ENCODE data around the gene LIN54.

DNA sequence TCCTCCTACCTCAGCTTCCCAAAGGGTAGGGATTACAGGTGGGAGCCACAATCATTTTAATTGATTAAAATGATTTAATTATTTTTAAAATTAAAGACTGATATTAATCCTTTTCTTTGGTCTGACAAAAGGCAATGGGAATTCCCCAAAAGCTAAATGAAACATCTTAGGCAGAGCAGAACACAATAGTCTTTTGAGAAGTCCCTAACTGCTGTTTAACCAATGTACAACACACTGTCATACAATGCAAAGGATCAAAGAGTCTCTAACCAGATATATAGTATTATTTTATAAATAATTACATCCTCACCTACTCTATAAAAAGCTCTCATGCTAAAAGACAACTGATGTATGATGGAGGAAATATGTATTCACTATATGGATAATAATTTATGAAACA lies 63.1 kb downstream of the LIN54 start:
- TF ChIP-seq, protein P1, sequence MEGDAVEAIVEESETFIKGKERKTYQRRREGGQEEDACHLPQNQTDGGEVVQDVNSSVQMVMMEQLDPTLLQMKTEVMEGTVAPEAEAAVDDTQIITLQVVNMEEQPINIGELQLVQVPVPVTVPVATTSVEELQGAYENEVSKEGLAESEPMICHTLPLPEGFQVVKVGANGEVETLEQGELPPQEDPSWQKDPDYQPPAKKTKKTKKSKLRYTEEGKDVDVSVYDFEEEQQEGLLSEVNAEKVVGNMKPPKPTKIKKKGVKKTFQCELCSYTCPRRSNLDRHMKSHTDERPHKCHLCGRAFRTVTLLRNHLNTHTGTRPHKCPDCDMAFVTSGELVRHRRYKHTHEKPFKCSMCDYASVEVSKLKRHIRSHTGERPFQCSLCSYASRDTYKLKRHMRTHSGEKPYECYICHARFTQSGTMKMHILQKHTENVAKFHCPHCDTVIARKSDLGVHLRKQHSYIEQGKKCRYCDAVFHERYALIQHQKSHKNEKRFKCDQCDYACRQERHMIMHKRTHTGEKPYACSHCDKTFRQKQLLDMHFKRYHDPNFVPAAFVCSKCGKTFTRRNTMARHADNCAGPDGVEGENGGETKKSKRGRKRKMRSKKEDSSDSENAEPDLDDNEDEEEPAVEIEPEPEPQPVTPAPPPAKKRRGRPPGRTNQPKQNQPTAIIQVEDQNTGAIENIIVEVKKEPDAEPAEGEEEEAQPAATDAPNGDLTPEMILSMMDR (IDR thresholded peaks at IDR 0.05; ENCODE audit: low read depth, low read length, missing input control): no peak
- no peak for TF ChIP-seq YY1 (IDR thresholded peaks at IDR 0.05)
- no peak for TF ChIP-seq GABPA (IDR thresholded peaks at IDR 0.05 in 1 of 2, conservative IDR thresholded peaks at IDR 0.05 in 1 of 2)
- TF ChIP-seq, protein P2, sequence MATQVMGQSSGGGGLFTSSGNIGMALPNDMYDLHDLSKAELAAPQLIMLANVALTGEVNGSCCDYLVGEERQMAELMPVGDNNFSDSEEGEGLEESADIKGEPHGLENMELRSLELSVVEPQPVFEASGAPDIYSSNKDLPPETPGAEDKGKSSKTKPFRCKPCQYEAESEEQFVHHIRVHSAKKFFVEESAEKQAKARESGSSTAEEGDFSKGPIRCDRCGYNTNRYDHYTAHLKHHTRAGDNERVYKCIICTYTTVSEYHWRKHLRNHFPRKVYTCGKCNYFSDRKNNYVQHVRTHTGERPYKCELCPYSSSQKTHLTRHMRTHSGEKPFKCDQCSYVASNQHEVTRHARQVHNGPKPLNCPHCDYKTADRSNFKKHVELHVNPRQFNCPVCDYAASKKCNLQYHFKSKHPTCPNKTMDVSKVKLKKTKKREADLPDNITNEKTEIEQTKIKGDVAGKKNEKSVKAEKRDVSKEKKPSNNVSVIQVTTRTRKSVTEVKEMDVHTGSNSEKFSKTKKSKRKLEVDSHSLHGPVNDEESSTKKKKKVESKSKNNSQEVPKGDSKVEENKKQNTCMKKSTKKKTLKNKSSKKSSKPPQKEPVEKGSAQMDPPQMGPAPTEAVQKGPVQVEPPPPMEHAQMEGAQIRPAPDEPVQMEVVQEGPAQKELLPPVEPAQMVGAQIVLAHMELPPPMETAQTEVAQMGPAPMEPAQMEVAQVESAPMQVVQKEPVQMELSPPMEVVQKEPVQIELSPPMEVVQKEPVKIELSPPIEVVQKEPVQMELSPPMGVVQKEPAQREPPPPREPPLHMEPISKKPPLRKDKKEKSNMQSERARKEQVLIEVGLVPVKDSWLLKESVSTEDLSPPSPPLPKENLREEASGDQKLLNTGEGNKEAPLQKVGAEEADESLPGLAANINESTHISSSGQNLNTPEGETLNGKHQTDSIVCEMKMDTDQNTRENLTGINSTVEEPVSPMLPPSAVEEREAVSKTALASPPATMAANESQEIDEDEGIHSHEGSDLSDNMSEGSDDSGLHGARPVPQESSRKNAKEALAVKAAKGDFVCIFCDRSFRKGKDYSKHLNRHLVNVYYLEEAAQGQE (IDR thresholded peaks at IDR 0.05): no peak
- no peak for TF ChIP-seq HNF4A (conservative IDR thresholded peaks at IDR 0.05)
